Measurements from ENCODE around the gene ARL15. TPM values are rescaled to one million over a fixed set of nuclear protein-coding genes. Genes with fewer than 3 reads are reported as not detected.

The ARL15 gene
- total RNA-seq, 1 experiment from 2014 or later, result 0.50 TPM

DNA sequence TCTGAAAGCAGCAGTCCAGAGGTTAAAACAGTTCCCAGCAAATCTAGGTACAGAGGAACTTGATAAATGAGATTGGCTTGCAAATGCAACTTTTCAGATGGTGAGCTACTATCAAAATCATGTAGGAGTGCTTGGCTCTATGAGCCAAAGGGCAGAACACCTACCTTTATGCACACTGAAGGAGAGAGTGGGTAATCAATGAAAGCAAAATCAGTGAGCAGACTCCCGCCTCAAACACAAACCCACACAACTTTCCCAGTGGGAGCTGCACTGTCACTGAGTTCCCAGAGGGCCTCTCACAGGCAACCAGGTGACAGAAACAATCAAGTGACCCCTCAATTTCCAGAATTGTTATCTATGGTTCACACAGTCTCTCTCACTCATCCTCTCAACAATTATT, 8.5 kb downstream of the ARL15 start:
- BruUV-seq (replicated peaks), result no TSS peak
- no peak overlapping the region for H3K27ac ChIP-seq
- ChIA-PET POLR2A (ENCODE audit: unreplicated experiment) (no interaction called here), CTCF (no interaction called here)
- no peaks in the 10 kb centered on the region for H3K9me2 ChIP-seq (ENCODE audit: insufficient read depth)
- H3K36me3 ChIP-seq (ENCODE audit: low read depth), result no peaks in the 10 kb centered on the region
- no peak overlapping the region for H2AFZ ChIP-seq
- H3K9me3 ChIP-seq (ENCODE audit: insufficient read depth, low read depth), result no peaks in the 10 kb centered on the region
- no peaks in the 10 kb centered on the region for H4K20me1 ChIP-seq (ENCODE audit: insufficient read depth)
- no peak overlapping the region for H3K4me3 ChIP-seq
- H3K79me2 ChIP-seq (ENCODE audit: low read depth), result no peaks in the 10 kb centered on the region
- H3K4me1 ChIP-seq (replicated peaks; ENCODE audit: insufficient read depth), result no peaks in the 10 kb centered on the region
- H3F3A ChIP-seq (ENCODE audit: insufficient read depth, low read depth), result no peaks in the 10 kb centered on the region
- intact Hi-C loops (cut with micrococcal nuclease; ENCODE audit: unreplicated experiment), result no loop called here
- H3K4me2 ChIP-seq, result no peak overlapping the region
- TF ChIP-seq, protein P1, sequence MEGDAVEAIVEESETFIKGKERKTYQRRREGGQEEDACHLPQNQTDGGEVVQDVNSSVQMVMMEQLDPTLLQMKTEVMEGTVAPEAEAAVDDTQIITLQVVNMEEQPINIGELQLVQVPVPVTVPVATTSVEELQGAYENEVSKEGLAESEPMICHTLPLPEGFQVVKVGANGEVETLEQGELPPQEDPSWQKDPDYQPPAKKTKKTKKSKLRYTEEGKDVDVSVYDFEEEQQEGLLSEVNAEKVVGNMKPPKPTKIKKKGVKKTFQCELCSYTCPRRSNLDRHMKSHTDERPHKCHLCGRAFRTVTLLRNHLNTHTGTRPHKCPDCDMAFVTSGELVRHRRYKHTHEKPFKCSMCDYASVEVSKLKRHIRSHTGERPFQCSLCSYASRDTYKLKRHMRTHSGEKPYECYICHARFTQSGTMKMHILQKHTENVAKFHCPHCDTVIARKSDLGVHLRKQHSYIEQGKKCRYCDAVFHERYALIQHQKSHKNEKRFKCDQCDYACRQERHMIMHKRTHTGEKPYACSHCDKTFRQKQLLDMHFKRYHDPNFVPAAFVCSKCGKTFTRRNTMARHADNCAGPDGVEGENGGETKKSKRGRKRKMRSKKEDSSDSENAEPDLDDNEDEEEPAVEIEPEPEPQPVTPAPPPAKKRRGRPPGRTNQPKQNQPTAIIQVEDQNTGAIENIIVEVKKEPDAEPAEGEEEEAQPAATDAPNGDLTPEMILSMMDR (conservative IDR thresholded peaks at IDR 0.05), result no peak
- no peak for TF ChIP-seq EZH2 (IDR thresholded peaks at IDR 0.05; ENCODE audit: low read depth)
- no peaks in the 10 kb centered on the region for H3K27me3 ChIP-seq (ENCODE audit: insufficient read depth, low read depth)
- DNase-seq, result no peak

DNA sequence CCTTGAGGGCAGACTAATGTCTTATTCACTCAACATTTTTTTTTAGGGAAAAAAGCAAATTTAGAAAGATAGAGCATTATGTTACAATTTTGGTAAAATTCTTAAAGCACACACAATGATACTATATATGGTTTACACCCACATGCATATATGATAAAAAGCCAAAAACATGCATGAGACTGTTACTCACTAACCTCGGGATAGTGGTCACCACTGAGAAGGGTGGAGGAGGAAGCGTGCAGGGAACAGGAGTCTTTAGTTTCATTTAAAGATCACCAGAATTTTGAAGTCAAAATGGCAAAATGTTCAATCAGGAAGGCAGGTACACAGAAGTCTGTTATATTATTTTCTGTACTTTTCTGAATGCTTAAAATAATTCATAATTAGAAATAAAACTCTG, 9.2 kb downstream of the ARL15 start:
- Histone ChIP-seq H4K20me1 (ENCODE audit: insufficient read depth) (no peaks in the 10 kb centered on the region), H3K36me3 (ENCODE audit: low read depth) (no peaks in the 10 kb centered on the region), H3K27ac (no peak overlapping the region), H3K27me3 (ENCODE audit: insufficient read depth, low read depth) (no peaks in the 10 kb centered on the region), H3K4me2 (no peak overlapping the region), H3K4me1 (replicated peaks; ENCODE audit: insufficient read depth) (no peaks in the 10 kb centered on the region), H2AFZ (no peak overlapping the region), H3F3A (ENCODE audit: insufficient read depth, low read depth) (no peaks in the 10 kb centered on the region), H3K79me2 (ENCODE audit: low read depth) (no peaks in the 10 kb centered on the region), H3K9me2 (ENCODE audit: insufficient read depth) (no peaks in the 10 kb centered on the region), H3K9me3 (ENCODE audit: insufficient read depth, low read depth) (no peaks in the 10 kb centered on the region), H3K4me3 (no peak overlapping the region)
- intact Hi-C loops (cut with micrococcal nuclease; ENCODE audit: unreplicated experiment), result no loop called here
- TF ChIP-seq, protein P1 (conservative IDR thresholded peaks at IDR 0.05), result no peak
- TF ChIP-seq EZH2 (IDR thresholded peaks at IDR 0.05; ENCODE audit: low read depth), result no peak
- BruUV-seq (replicated peaks), result no TSS peak
- POLR2A ChIA-PET (ENCODE audit: unreplicated experiment), result no interaction called here
- CTCF ChIA-PET, result no interaction called here
- DNase-seq, result no peak

DNA sequence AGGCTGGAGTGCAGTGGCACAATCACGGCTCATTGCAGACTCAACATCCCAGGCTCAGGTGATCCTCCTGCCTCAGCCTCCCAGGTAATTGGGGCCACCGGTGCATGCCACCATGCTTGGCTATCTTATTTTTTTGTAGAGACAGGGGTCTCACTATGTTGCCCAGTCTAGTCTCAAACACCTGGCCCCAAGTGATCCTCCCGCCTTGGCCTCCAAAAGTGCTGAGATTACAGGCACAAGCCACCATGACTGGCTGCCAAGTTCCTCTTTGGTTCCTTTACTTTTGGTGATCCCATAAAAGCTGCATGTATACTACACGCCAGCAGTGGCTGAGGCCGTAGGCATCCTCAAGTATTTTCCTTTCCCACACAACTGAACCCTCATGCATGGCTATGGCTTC, 11.4 kb downstream of the ARL15 start:
- H3K4me3 ChIP-seq, result no peak overlapping the region
- H3K9me3 ChIP-seq (ENCODE audit: insufficient read depth, low read depth), result no peaks in the 10 kb centered on the region
- no peaks in the 10 kb centered on the region for H3K4me1 ChIP-seq (replicated peaks; ENCODE audit: insufficient read depth)
- no peaks in the 10 kb centered on the region for H3K79me2 ChIP-seq (ENCODE audit: low read depth)
- no peak for TF ChIP-seq EZH2 (IDR thresholded peaks at IDR 0.05; ENCODE audit: low read depth)
- TF ChIP-seq, protein P1 (conservative IDR thresholded peaks at IDR 0.05), result no peak
- DNase-seq, result no peak
- no peaks in the 10 kb centered on the region for H3K9me2 ChIP-seq (ENCODE audit: insufficient read depth)
- BruUV-seq (replicated peaks), result no TSS peak
- H3F3A ChIP-seq (ENCODE audit: insufficient read depth, low read depth), result no peaks in the 10 kb centered on the region
- no peaks in the 10 kb centered on the region for H4K20me1 ChIP-seq (ENCODE audit: insufficient read depth)
- H3K27me3 ChIP-seq (ENCODE audit: insufficient read depth, low read depth), result no peaks in the 10 kb centered on the region
- ChIA-PET CTCF (no interaction called here), POLR2A (ENCODE audit: unreplicated experiment) (no interaction called here)
- intact Hi-C loops (cut with micrococcal nuclease; ENCODE audit: unreplicated experiment), result no loop called here
- H3K27ac ChIP-seq, result no peak overlapping the region
- no peak overlapping the region for H3K4me2 ChIP-seq
- no peak overlapping the region for H2AFZ ChIP-seq
- H3K36me3 ChIP-seq (ENCODE audit: low read depth), result no peaks in the 10 kb centered on the region
